Psoas muscle (tissue), 8 donors: Measurements from ENCODE around the gene KIF19. TPM values are rescaled to one million over a fixed set of nuclear protein-coding genes. Genes with fewer than 3 reads are reported as not detected.

Experiments
- ATAC-seq, 4 donors: fragments of 200-7000 bp; cut with Tn5 transposase; one replicate each; pipeline ENCODE4 v1.9.1; 2020; ENCODE audit warnings: moderate library complexity in 3 of 4, mild to moderate bottlenecking in 2 of 4
- DNase-seq, 2 donors: peaks; one replicate each; pipeline ENCODE4 v3.0.0-alpha.2; 2020
- H3K27ac ChIP-seq: fragments of 200-600 bp; one replicate; pipeline ENCODE4 v1.8.0; 2022
- H3K27me3 ChIP-seq, 3 donors: fragments of 200-600 bp in 1 of 3; one replicate each; pipeline versions ENCODE4 v1.6.1 to v1.8.0; 2013 to 2022; ENCODE audit warnings: low read length in 2 of 3, mild to moderate bottlenecking in 2 of 3, moderate library complexity in 1 of 3; ENCODE audit not compliant: insufficient read depth in 3 of 3
- H3K36me3 ChIP-seq, 2 donors: fragments of 200-600 bp in 1 of 2; one replicate each; pipeline versions ENCODE4 v1.6.1 to v1.8.0; 2013 to 2022; ENCODE audit warnings: low read depth in 1 of 2, mild to moderate bottlenecking in 1 of 2, moderate library complexity in 1 of 2; ENCODE audit not compliant: insufficient read depth in 1 of 2
- H3K4me1 ChIP-seq: fragments of 200-600 bp; one replicate; pipeline ENCODE4 v1.8.0; 2022
- H3K4me3 ChIP-seq: fragments of 200-600 bp; one replicate; pipeline ENCODE4 v1.8.0; 2022; ENCODE audit warnings: mild to moderate bottlenecking
- H3K9me3 ChIP-seq: fragments of 200-600 bp; one replicate; pipeline ENCODE4 v1.8.0; 2022
- WGBS, 3 donors: extraction: QIAGEN DNeasy Blood & Tissue Kit; methylation state at CpG; one replicate each; pipeline versions ENCODE4 v1.1.6 to v1.1.7; 2013; 5-methylcytosine and 5-hydroxymethylcytosine counted together
- intact Hi-C, 2 donors: fragments of 100-400 bp; cut with DNase I; formaldehyde crosslinking; loops; one replicate each; pipeline versions ENCODE4 v1.11.0 to v1.14.2; 2022
- polyA plus RNA-seq, 3 donors: library from polyadenylated mRNA; stranded (reverse); fragments of 200-250 nt; gene quantifications; one replicate each; pipeline ENCODE4 v1.2.3, GENCODE V29; 2013
- total RNA-seq, 4 donors: library from RNA; stranded (reverse); fragmentation: NEBNext Ultra II Directional in 2 of 4; extraction: Animal tissue kit (Norgen Biotek cat#: 25700) in 2 of 4; gene quantifications; one replicate each; pipeline versions ENCODE4 v1.2.1 to v1.2.4, GENCODE V29; 2021 to 2023
- TF ChIP-seq, protein P1 (sequence below): fragments of 200-600 bp; IDR thresholded peaks from one replicate; pipeline ENCODE4 v1.8.0; 2022; ENCODE audit warnings: antibody characterized with exemption
- donor health status: healthy with polysubstance abuse.
- donor health status: DM: no; HTN: no; CAD: no; lungs with moderate emphysema.
- donor health status: Bipolar disorder and iron deficiency.
- donor health status: healthy.
- donor health status: DM: yes; HTN: yes; CAD: no.
- donor health status: DM: no; HTN: no; CAD: no.
- donor health status: DM: no; HTN: no; CAD: no.
- donor health status: DM: yes; HTN: yes; CAD: no.

The KIF19 gene
- total and polyA plus RNA-seq, 7 donors: 0.13 to 0.44 (median 0.27) TPM

GRCh38 chr17:74394275-74394950, 68.4 kb downstream of the KIF19 start:
- no peaks in the 10 kb centered on the region for H3K27me3 ChIP-seq
- no peaks in the 10 kb centered on the region for H3K9me3 ChIP-seq
- H3K4me3 ChIP-seq: no peak overlapping the region
- 27 to 55% (median 34%) methylated on average over 12 of the region's 12 CpGs for WGBS, 3 donors
- H3K27ac ChIP-seq: peak overlapping the region; percentile 93
- no peaks in the 10 kb centered on the region for H3K36me3 ChIP-seq
- intact Hi-C loops: loop anchor here in 1 of 2 donors (5.0 kb wide), 1 partner anchor 33 kb away; no protein-coding TSS in a partner anchor
- TF ChIP-seq, protein P1, sequence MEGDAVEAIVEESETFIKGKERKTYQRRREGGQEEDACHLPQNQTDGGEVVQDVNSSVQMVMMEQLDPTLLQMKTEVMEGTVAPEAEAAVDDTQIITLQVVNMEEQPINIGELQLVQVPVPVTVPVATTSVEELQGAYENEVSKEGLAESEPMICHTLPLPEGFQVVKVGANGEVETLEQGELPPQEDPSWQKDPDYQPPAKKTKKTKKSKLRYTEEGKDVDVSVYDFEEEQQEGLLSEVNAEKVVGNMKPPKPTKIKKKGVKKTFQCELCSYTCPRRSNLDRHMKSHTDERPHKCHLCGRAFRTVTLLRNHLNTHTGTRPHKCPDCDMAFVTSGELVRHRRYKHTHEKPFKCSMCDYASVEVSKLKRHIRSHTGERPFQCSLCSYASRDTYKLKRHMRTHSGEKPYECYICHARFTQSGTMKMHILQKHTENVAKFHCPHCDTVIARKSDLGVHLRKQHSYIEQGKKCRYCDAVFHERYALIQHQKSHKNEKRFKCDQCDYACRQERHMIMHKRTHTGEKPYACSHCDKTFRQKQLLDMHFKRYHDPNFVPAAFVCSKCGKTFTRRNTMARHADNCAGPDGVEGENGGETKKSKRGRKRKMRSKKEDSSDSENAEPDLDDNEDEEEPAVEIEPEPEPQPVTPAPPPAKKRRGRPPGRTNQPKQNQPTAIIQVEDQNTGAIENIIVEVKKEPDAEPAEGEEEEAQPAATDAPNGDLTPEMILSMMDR: no peak
- peak; percentile 67 to 76 (median 74) for ATAC-seq
- peaks cover 39% of the 10 kb centered on the region for H3K4me1 ChIP-seq
- peak in 1 of 2 donors; percentile 61 for DNase-seq

GRCh38 chr17:74394977-74395376, 69.0 kb downstream of the KIF19 start:
- Histone ChIP-seq H3K27me3 (no peaks in the 10 kb centered on the region), H3K4me3 (peak overlapping the region; percentile 22), H3K9me3 (no peaks in the 10 kb centered on the region), H3K36me3 (no peaks in the 10 kb centered on the region), H3K4me1 (peaks cover 38% of the 10 kb centered on the region), H3K27ac (peak overlapping the region; percentile 93)
- intact Hi-C loops: loop anchor here in 1 of 2 donors (5.0 kb wide), 1 partner anchor 32 kb away; no protein-coding TSS in a partner anchor
- 35 to 43% (median 43%) methylated on average over 7 of the region's 7 CpGs for WGBS, 3 donors
- ATAC-seq: peak; percentile 93 to 94 (median 94)
- DNase-seq: peak; percentile 56 to 86
- TF ChIP-seq, protein P1: no peak

DNA sequence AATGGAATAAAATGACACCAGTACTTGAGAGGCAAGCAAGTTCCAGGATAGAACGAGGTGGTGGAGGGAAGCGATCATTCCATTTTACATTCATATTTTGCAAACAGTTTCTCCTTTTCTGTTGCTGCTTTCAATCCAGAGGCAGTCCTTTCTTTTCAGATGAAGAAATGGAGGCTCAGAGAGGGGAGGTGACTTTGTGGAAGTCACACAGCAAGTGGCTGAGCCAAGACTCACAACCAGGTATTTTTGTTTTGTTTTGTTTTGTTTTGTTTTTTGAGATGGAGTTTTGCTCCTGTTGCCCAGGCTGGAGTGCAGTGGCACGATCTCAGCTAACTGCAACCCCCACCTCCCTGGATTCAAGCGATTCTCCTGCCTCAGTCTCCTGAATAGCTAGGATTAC, 70.5 kb downstream of the KIF19 start:
- intact Hi-C loops: no loop called here
- no peak overlapping the region for H3K4me3 ChIP-seq
- H3K9me3 ChIP-seq: no peaks in the 10 kb centered on the region
- ATAC-seq (no peak), DNase-seq (no peak)
- peak overlapping the region; percentile 93 for H3K27ac ChIP-seq
- H3K4me1 ChIP-seq: peaks cover 38% of the 10 kb centered on the region
- WGBS, 3 donors: 85 to 93% (median 87%) methylated on average over 4 of the region's 4 CpGs
- no peaks in the 10 kb centered on the region for H3K36me3 ChIP-seq
- TF ChIP-seq, protein P1: no peak
- H3K27me3 ChIP-seq: no peaks in the 10 kb centered on the region

DNA sequence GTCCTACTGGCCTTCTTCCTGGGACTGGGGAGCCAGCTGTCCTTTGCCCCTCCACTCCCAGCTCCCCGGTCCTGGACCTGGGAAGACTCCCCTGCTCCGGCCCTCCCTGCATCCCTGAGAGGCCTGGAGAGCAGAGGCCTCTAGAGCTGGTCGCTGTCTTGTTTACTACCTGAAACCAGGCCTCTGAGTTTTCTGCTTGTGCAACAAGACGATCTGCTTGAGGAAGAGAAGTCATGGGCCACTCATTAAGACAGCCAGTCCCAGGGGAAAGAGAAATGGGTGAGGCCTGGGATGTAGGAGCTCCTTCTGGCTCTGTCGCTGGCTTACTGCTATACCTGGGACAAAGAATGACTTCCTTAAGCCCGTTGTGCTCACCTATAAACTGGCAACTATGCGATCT, 76.0 kb downstream of the KIF19 start:
- no peaks in the 10 kb centered on the region for H3K27me3 ChIP-seq
- H3K4me1 ChIP-seq: peaks cover 10% of the 10 kb centered on the region
- H3K27ac ChIP-seq: no peak overlapping the region
- DNase-seq (no peak), ATAC-seq (no peak)
- H3K4me3 ChIP-seq: no peak overlapping the region
- H3K36me3 ChIP-seq: no peaks in the 10 kb centered on the region
- WGBS, 3 donors: 87 to 91% (median 90%) methylated on average over 7 of the region's 7 CpGs
- TF ChIP-seq, protein P1: no peak
- H3K9me3 ChIP-seq: no peaks in the 10 kb centered on the region
- intact Hi-C loops: no loop called here
